ENCODE data around the gene MBNL2. TPM values are rescaled to one million over a fixed set of nuclear protein-coding genes. Genes with fewer than 3 reads are reported as not detected.

The MBNL2 gene
- total RNA-seq, 1 experiment from 2014 or later, result 74.3 TPM

- BruUV-seq (replicated peaks), result TSS peak; percentile 48
- intact Hi-C loops (cut with micrococcal nuclease), result loop anchor here (1.0 kb wide), 1 partner anchor 51 kb away; no protein-coding TSS in a partner anchor
- H3K36me3 Mint-ChIP-seq (ENCODE audit: insufficient read depth, unreplicated experiment), result peaks cover 44% of the 10 kb centered on the region
- POLR2A ChIA-PET, result interaction anchor here (0.6 to 8.9 kb wide), 14 partner anchors 12 to 1340 kb away, joined by 3 to 268 read pairs (median 4); partner anchors contain the start of gene MBNL2
- CTCF ChIA-PET, result interaction anchor here (0.7 to 1.5 kb wide), 8 partner anchors 21 to 166 kb away, joined by 3 to 7 read pairs (median 4); partner anchors contain the start of gene MBNL2
- no peaks in the 10 kb centered on the region for H3K9me3 Mint-ChIP-seq (ENCODE audit: unreplicated experiment)
- DNase-seq (ENCODE audit: unreplicated experiment), result no peak
- no peak overlapping the region for H3K27ac Mint-ChIP-seq (ENCODE audit: low read depth, unreplicated experiment)
- no peaks in the 10 kb centered on the region for H3K27me3 Mint-ChIP-seq (ENCODE audit: insufficient read depth, unreplicated experiment)
- no peak for TF ChIP-seq CTCF (IDR thresholded peaks at IDR 0.05; ENCODE audit: unreplicated experiment)
- no peak overlapping the region for H3K4me3 Mint-ChIP-seq (ENCODE audit: unreplicated experiment)
- peaks cover 66% of the 10 kb centered on the region for H3K4me1 Mint-ChIP-seq (ENCODE audit: insufficient read depth, unreplicated experiment)
Measured at GRCh38 chr13:97275776-97276501, 53.8 kb downstream of the MBNL2 start.

- H3K4me3 Mint-ChIP-seq (ENCODE audit: unreplicated experiment), result peak overlapping the region; percentile 3
- DNase-seq (ENCODE audit: unreplicated experiment), result peak; percentile 36
Measured at GRCh38 chr13:97276862-97277269, 54.7 kb downstream of the MBNL2 start.

GRCh38 chr13:97278435-97279411 is 56.6 kb downstream of the MBNL2 start:
- intact Hi-C loops (cut with micrococcal nuclease), result loop anchor here (2.0 kb wide), 2 partner anchors 56 to 66 kb away; partner anchors contain the start of gene MBNL2
- H3K27ac Mint-ChIP-seq (ENCODE audit: low read depth, unreplicated experiment), result peak overlapping the region; percentile 81
- peak overlapping the region; percentile 50 for H3K4me3 Mint-ChIP-seq (ENCODE audit: unreplicated experiment)
- no peaks in the 10 kb centered on the region for H3K9me3 Mint-ChIP-seq (ENCODE audit: unreplicated experiment)
- ChIA-PET CTCF (interaction anchor here (1.0 to 3.7 kb wide), 2 partner anchors 23 to 80 kb away, joined by 3 to 17 read pairs; no protein-coding TSS in a partner anchor), POLR2A (interaction anchor here (0.8 to 8.9 kb wide), 6 partner anchors 10 to 154 kb away, joined by 3 to 268 read pairs (median 4); partner anchors contain the start of gene MBNL2)
- no TSS peak for BruUV-seq (replicated peaks)
- H3K36me3 Mint-ChIP-seq (ENCODE audit: insufficient read depth, unreplicated experiment), result peaks cover 34% of the 10 kb centered on the region
- peak; percentile 66 for DNase-seq (ENCODE audit: unreplicated experiment)
- peaks cover 68% of the 10 kb centered on the region for H3K4me1 Mint-ChIP-seq (ENCODE audit: insufficient read depth, unreplicated experiment)
- no peaks in the 10 kb centered on the region for H3K27me3 Mint-ChIP-seq (ENCODE audit: insufficient read depth, unreplicated experiment)
- TF ChIP-seq CTCF (IDR thresholded peaks at IDR 0.05; ENCODE audit: unreplicated experiment), result no peak

More at GRCh38 chr13:97276862-97277269, 54.7 kb downstream of the MBNL2 start:
- Mint-ChIP-seq H3K4me1 (ENCODE audit: insufficient read depth, unreplicated experiment) (peaks cover 71% of the 10 kb centered on the region), H3K27ac (ENCODE audit: low read depth, unreplicated experiment) (peak overlapping the region; percentile 44), H3K27me3 (ENCODE audit: insufficient read depth, unreplicated experiment) (no peaks in the 10 kb centered on the region), H3K36me3 (ENCODE audit: insufficient read depth, unreplicated experiment) (peaks cover 38% of the 10 kb centered on the region), H3K9me3 (ENCODE audit: unreplicated experiment) (no peaks in the 10 kb centered on the region)
- POLR2A ChIA-PET, result interaction anchor here (0.6 to 8.9 kb wide), 15 partner anchors 8 to 274 kb away, joined by 3 to 268 read pairs (median 3); partner anchors contain the start of genes MBNL2 and RAP2A
- TF ChIP-seq CTCF (IDR thresholded peaks at IDR 0.05; ENCODE audit: unreplicated experiment), result no peak
- CTCF ChIA-PET, result interaction anchor here (0.6 to 1.5 kb wide), 10 partner anchors 8 to 167 kb away, joined by 3 to 9 read pairs (median 4); no protein-coding TSS in a partner anchor
- no TSS peak for BruUV-seq (replicated peaks)
- intact Hi-C loops (cut with micrococcal nuclease), result no loop called here

All from MCF 10A (cell line).